Progenitor cell of endocrine pancreas (in vitro differentiated cells): ENCODE data around the gene CRAMP1. TPM values are rescaled to one million over a fixed set of nuclear protein-coding genes. Genes with fewer than 3 reads are reported as not detected.

Experiments
- DNase-seq: peaks from one replicate; pipeline ENCODE4 v3.0.0; 2021; ENCODE audit warnings: low spot score; ENCODE audit not compliant: unreplicated experiment
- H3K27ac Mint-ChIP-seq: 2 replicates; pipeline ENCODE4 v1.8.0; 2021; ENCODE audit warnings: mild to moderate bottlenecking, moderate library complexity, mixed read lengths
- H3K27me3 Mint-ChIP-seq: 2 replicates; pipeline ENCODE4 v1.8.0; 2021; ENCODE audit warnings: mixed read lengths
- H3K36me3 Mint-ChIP-seq: 2 replicates; pipeline ENCODE4 v1.8.0; 2022; ENCODE audit warnings: mixed read lengths; ENCODE audit not compliant: insufficient read depth
- H3K4me1 Mint-ChIP-seq: 2 replicates; pipeline ENCODE4 v1.8.0; 2021; ENCODE audit warnings: low read depth, mixed read lengths
- H3K4me3 Mint-ChIP-seq: 2 replicates; pipeline ENCODE4 v1.8.0; 2021; ENCODE audit warnings: low read depth, mild to moderate bottlenecking, moderate library complexity, mixed read lengths
- H3K9me3 Mint-ChIP-seq: 2 replicates; pipeline ENCODE4 v1.8.0; 2021; ENCODE audit warnings: low read depth, mixed read lengths
- total RNA-seq: library from RNA; stranded (reverse); gene quantifications from 2 replicates; pipeline ENCODE4 v1.2.1, GENCODE V29; 2021
- TF ChIP-seq, protein P1 (sequence below): fragments of 200-600 bp; sonication (generic); IDR thresholded peaks from one replicate; pipeline ENCODE4 v1.5.0; 2021; ENCODE audit warnings: antibody characterized with exemption, mild to moderate bottlenecking; ENCODE audit not compliant: unreplicated experiment

CRAMP1 gene
- total RNA-seq, 1 donor from 2014 or later, result 58.3 TPM

DNA sequence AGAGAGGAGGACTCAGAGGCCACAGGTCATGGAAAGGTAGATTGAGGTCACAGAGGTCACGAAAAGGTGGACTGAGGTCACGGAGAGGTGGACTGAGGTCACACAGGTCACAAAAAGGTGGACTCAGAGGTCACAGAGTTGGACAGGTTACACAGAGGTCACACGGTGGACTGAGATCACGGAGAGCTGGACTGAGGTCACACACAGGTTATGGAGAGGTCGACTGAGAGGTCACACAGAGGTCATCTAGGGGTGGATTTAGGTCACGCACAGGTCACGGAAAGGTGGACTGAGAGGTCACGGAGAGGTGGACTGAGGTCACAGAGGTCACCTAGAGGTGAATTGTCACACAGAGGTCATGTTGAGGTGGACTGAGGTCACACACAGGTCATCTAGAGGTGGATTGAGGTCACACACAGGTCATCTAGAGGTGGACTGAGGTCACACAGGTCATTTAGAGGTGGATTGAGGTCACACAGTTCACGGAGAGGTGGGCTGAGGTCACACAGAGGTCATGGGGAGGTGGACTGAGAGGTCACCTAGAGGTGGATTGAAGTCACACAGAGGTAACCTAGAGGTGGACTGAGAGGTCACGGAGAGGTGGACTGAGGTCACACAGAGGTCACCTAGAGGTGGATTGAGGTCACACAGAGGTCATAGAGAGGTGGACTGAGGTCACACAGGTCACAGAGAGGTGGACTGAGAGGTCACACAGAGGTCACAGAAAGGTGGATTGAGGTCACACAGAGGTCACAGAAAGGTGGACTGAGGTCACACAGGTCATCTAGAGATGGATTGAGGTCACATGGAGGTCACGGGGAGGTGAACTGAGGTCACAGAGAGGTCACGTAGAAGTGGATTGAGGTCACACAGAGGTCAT, 39.2 kb downstream of the CRAMP1 start:
- Mint-ChIP-seq H3K27me3 (no peaks in the 10 kb centered on the region), H3K36me3 (peaks cover 31% of the 10 kb centered on the region), H3K27ac (no peak overlapping the region), H3K9me3 (no peaks in the 10 kb centered on the region), H3K4me1 (no peaks in the 10 kb centered on the region), H3K4me3 (no peak overlapping the region)
- TF ChIP-seq, protein P1, sequence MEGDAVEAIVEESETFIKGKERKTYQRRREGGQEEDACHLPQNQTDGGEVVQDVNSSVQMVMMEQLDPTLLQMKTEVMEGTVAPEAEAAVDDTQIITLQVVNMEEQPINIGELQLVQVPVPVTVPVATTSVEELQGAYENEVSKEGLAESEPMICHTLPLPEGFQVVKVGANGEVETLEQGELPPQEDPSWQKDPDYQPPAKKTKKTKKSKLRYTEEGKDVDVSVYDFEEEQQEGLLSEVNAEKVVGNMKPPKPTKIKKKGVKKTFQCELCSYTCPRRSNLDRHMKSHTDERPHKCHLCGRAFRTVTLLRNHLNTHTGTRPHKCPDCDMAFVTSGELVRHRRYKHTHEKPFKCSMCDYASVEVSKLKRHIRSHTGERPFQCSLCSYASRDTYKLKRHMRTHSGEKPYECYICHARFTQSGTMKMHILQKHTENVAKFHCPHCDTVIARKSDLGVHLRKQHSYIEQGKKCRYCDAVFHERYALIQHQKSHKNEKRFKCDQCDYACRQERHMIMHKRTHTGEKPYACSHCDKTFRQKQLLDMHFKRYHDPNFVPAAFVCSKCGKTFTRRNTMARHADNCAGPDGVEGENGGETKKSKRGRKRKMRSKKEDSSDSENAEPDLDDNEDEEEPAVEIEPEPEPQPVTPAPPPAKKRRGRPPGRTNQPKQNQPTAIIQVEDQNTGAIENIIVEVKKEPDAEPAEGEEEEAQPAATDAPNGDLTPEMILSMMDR, result no peak
- DNase-seq, result no peak

DNA sequence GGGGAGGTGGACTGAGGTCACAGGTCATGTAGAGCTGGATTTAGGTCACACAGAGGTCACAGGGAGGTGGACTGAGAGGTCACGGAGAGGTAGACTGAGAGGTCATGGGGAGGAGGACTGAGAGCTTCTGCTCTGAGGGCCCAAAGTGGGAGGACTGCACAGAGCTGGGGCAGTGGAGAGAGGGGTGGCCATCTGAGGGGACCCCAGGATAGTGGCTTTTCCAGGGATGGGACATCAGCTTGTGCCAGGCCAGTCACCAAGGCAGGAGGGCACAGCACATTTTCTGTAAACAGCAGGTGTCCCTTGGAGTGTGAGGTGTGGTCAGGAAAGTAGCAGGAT, 39.8 kb downstream of the CRAMP1 start:
- no peaks in the 10 kb centered on the region for H3K4me1 Mint-ChIP-seq
- DNase-seq, result no peak
- H3K9me3 Mint-ChIP-seq, result no peaks in the 10 kb centered on the region
- TF ChIP-seq, protein P1, result no peak
- H3K27ac Mint-ChIP-seq, result no peak overlapping the region
- no peaks in the 10 kb centered on the region for H3K27me3 Mint-ChIP-seq
- no peak overlapping the region for H3K4me3 Mint-ChIP-seq
- H3K36me3 Mint-ChIP-seq, result peaks cover 27% of the 10 kb centered on the region

DNA sequence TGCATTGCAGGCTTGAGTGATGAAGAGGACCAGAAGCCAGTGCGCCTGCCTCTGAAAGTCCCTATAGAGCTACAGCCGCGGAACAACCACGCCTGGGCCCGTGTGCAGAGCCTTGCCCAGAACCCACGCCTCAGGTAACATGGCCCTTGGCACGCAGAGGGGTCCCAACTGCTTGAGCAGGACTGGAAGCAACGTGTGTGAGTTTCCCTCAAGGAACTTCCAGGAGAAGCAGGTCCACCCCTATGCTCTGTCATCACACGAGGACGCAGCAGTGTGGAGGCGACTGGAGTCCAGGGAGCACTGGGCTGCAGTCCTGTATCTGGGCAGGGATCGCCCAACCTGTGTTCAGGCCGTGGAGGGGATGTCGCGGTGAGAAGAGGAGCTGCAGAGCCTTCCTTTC, 40.9 kb downstream of the CRAMP1 start:
- H3K36me3 Mint-ChIP-seq, result peaks cover 23% of the 10 kb centered on the region
- no peaks in the 10 kb centered on the region for H3K4me1 Mint-ChIP-seq
- no peaks in the 10 kb centered on the region for H3K27me3 Mint-ChIP-seq
- no peak overlapping the region for H3K4me3 Mint-ChIP-seq
- DNase-seq, result no peak
- H3K9me3 Mint-ChIP-seq, result no peaks in the 10 kb centered on the region
- TF ChIP-seq, protein P1, result no peak
- H3K27ac Mint-ChIP-seq, result no peak overlapping the region

DNA sequence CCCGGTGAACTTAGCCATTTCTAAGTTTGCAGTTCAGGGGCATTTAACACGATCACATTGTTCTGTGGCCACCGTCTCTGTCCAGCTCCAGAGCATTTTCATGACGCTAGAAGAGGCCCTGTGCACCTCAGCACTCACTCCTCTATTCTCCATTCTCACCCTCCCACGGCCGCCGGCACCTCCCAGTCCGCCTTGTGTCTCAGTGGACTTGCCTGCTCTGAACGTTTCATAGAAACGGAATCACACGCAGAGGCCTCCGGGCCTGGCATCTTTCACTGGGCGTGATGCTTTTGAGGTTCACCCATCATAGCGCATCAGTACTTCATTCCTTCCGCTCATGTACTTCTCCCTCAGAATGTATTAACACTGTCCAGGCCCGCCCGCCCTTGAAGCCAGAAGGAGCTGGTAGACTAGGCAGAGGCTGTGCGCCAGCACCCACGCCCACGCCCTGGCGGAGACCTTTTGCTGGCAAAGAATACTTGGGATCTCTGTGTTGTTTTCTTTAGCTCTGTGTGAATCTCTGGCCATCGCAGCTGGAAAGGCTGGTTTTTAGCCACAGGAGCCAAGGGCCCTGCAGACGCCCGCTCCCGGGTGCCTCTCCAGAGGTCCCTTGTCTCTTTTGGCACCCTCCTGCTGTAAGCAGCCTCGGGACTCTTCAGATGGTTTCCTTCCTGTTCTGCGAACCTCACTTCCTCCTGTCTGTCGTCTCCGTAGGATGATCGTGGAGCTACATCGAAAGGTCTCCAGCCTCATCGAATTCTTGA, 42.5 kb downstream of the CRAMP1 start:
- no peak overlapping the region for H3K4me3 Mint-ChIP-seq
- peaks cover 22% of the 10 kb centered on the region for H3K36me3 Mint-ChIP-seq
- TF ChIP-seq, protein P1, result no peak
- DNase-seq, result no peak
- no peaks in the 10 kb centered on the region for H3K4me1 Mint-ChIP-seq
- H3K9me3 Mint-ChIP-seq, result no peaks in the 10 kb centered on the region
- no peaks in the 10 kb centered on the region for H3K27me3 Mint-ChIP-seq
- no peak overlapping the region for H3K27ac Mint-ChIP-seq

DNA sequence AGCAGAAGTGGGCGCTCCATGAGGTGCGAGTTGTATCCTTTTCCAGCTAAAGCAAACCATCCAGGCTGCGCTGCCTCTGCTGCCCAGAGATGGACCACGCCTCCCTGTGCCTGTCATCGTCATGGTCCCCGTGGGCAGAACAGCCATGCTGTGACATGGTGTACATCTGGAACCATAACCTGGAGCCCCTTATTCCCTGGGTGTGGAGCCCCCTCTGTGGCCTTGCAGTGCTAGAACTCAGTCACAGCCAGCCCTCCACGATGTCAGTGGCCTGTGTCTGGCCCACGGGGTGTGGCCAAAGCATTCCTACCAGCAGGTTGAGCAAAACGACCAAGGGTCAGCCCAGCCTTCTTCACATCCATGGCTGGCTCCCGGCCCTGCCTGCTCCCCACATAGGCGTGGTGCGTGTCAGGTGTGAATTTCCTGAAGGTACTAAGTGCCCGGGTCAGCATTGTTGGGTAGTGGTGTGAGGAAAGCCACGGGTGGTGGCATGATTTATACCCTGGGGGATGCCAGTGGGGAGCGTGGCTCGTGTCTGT, 43.2 kb downstream of the CRAMP1 start:
- peaks cover 23% of the 10 kb centered on the region for H3K36me3 Mint-ChIP-seq
- H3K27ac Mint-ChIP-seq, result no peak overlapping the region
- H3K4me1 Mint-ChIP-seq, result no peaks in the 10 kb centered on the region
- no peaks in the 10 kb centered on the region for H3K9me3 Mint-ChIP-seq
- TF ChIP-seq, protein P1, result no peak
- no peak overlapping the region for H3K4me3 Mint-ChIP-seq
- no peaks in the 10 kb centered on the region for H3K27me3 Mint-ChIP-seq
- DNase-seq, result no peak
